ENCODE results near the gene FAM120A.

DNA sequence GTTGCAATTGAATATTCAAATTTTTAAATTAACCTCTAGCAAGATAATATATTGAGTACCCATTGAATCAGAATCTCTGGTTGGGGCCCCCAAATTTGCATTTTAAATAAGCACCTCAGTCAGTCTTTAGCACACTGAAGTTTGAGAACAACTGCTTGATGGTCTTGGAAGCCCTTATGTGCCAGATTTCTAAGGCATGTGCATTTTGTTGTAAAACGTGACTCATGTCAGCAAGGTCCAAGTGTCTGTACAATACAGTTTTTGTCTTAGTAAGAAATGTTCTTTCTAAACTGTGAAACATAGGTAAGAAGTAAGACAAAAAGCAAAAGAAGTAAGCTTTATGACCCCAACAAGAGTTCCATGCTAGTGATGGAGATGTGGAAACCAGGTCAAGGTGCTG, 65.8 kb downstream of the FAM120A start:
- TF ChIP-seq REST (IDR thresholded peaks at IDR 0.05; ENCODE audit: insufficient read depth in 1 of 2, low read depth in 2 of 2, low read length in 2 of 2) (no peak), TAF1 (IDR thresholded peaks at IDR 0.05; ENCODE audit: borderline replicate concordance, insufficient read depth, low read length) (no peak)

Data from PFSK-1 (cell line).